DND-41 (cell line): ENCODE results near the gene NRG2.

ENCODE experiments used
- ATAC-seq: fragments of 200-7000 bp; cut with Tn5 transposase; 3 replicates; pipeline ENCODE4 v1.9.1; 2021; ENCODE audit warnings: low read depth; ENCODE audit not compliant: insufficient read depth
- DNase-seq: peaks from one replicate; pipeline ENCODE4 v3.0.0-alpha.2; 2020
- H2AFZ ChIP-seq: 2 replicates; pipeline ENCODE4 v1.6.0; 2012; ENCODE audit warnings: low read depth, low read length
- H3K27ac ChIP-seq: 2 replicates; pipeline ENCODE4 v1.5.1; 2012; ENCODE audit warnings: low read length, inconsistent platforms
- H3K27me3 ChIP-seq: fragments of 200-600 bp; sonication (generic); 2 replicates; pipeline ENCODE4 v1.6.0; 2012; ENCODE audit warnings: low read length, mild to moderate bottlenecking, inconsistent platforms; ENCODE audit not compliant: insufficient read depth, poor library complexity
- H3K36me3 ChIP-seq: 2 replicates; pipeline ENCODE4 v1.5.1; 2012; ENCODE audit warnings: low read length, inconsistent platforms; ENCODE audit not compliant: insufficient read depth
- H3K4me1 ChIP-seq: 2 replicates; pipeline ENCODE4 v1.5.1; 2012; ENCODE audit warnings: mild to moderate bottlenecking, low read length; ENCODE audit not compliant: insufficient read depth
- H3K4me2 ChIP-seq: 2 replicates; pipeline ENCODE4 v1.6.0; 2012; ENCODE audit warnings: mild to moderate bottlenecking, moderate library complexity, low read length, inconsistent platforms; ENCODE audit not compliant: insufficient read depth
- H3K4me3 ChIP-seq, 2 experiments: fragments of 200-600 bp in 1 of 2; shearing (Covaris generic) in 1 of 2; 2 replicates each; pipeline ENCODE4 v1.5.1; 2012 to 2016; ENCODE audit warnings: inconsistent platforms in 2 of 2, low read length in 2 of 2, mild to moderate bottlenecking in 2 of 2, low read depth in 1 of 2, moderate library complexity in 1 of 2
- H3K79me2 ChIP-seq: 2 replicates; pipeline ENCODE4 v1.6.0; 2012; ENCODE audit warnings: low read length, inconsistent platforms; ENCODE audit not compliant: insufficient read depth
- H3K9ac ChIP-seq: 2 replicates; pipeline ENCODE4 v1.6.0; 2012; ENCODE audit warnings: low read depth, mild to moderate bottlenecking, inconsistent platforms, low read length, moderate library complexity
- H3K9me3 ChIP-seq: 2 replicates; pipeline ENCODE4 v1.5.1; 2012; ENCODE audit warnings: low read length, moderate library complexity, mild to moderate bottlenecking, inconsistent platforms; ENCODE audit not compliant: insufficient read depth, severe bottlenecking
- H4K20me1 ChIP-seq: 2 replicates; pipeline ENCODE4 v1.6.0; 2012; ENCODE audit warnings: low read length; ENCODE audit not compliant: insufficient read depth
- EZH2 ChIP-seq: IDR thresholded peaks from 3 replicates; pipeline ENCODE4 v1.6.1; 2012; ENCODE audit warnings: borderline replicate concordance, low read depth, mild to moderate bottlenecking, moderate library complexity, low read length, inconsistent platforms; ENCODE audit not compliant: severe bottlenecking
- TF ChIP-seq, protein P1 (sequence below): IDR thresholded peaks from 2 replicates; pipeline ENCODE4 v1.5.1; 2012; ENCODE audit warnings: borderline replicate concordance, low read length, moderate library complexity, mild to moderate bottlenecking; ENCODE audit not compliant: poor library complexity, severe bottlenecking; ENCODE audit errors: extremely low read depth

The NRG2 gene

DNA sequence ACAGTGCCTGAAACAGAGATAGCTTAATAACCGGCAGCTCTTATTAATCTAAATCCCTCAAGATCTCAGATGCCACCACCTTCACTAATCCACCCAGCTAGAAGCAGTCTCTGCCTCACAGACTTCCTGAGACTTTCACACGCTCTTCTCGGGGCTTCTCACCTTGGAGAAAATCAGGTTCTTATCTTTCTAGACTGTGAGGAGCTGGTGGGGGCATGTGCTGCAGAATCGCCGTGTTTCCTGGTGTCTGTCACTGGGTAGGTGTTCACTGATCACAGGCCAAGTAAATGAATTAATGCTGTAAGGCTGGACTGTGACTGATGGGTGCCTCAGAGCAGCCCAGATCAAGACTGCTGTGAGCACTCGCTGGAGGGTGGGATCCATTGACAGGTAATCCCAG is 145.8 kb downstream of the NRG2 start:
- H3K36me3 ChIP-seq = no peaks in the 10 kb centered on the region
- no peaks in the 10 kb centered on the region for H3K4me1 ChIP-seq
- H3K4me3 ChIP-seq = no peak overlapping the region
- H3K79me2 ChIP-seq = no peaks in the 10 kb centered on the region
- no peak overlapping the region for H3K27ac ChIP-seq
- DNase-seq (no peak), ATAC-seq (no peak)
- H2AFZ ChIP-seq = no peak overlapping the region
- no peak overlapping the region for H3K4me2 ChIP-seq
- H3K27me3 ChIP-seq = peaks cover 47% of the 10 kb centered on the region
- no peaks in the 10 kb centered on the region for H3K9me3 ChIP-seq
- no peak for TF ChIP-seq EZH2
- TF ChIP-seq, protein P1, sequence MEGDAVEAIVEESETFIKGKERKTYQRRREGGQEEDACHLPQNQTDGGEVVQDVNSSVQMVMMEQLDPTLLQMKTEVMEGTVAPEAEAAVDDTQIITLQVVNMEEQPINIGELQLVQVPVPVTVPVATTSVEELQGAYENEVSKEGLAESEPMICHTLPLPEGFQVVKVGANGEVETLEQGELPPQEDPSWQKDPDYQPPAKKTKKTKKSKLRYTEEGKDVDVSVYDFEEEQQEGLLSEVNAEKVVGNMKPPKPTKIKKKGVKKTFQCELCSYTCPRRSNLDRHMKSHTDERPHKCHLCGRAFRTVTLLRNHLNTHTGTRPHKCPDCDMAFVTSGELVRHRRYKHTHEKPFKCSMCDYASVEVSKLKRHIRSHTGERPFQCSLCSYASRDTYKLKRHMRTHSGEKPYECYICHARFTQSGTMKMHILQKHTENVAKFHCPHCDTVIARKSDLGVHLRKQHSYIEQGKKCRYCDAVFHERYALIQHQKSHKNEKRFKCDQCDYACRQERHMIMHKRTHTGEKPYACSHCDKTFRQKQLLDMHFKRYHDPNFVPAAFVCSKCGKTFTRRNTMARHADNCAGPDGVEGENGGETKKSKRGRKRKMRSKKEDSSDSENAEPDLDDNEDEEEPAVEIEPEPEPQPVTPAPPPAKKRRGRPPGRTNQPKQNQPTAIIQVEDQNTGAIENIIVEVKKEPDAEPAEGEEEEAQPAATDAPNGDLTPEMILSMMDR = no peak
- no peaks in the 10 kb centered on the region for H4K20me1 ChIP-seq
- no peak overlapping the region for H3K9ac ChIP-seq

DNA sequence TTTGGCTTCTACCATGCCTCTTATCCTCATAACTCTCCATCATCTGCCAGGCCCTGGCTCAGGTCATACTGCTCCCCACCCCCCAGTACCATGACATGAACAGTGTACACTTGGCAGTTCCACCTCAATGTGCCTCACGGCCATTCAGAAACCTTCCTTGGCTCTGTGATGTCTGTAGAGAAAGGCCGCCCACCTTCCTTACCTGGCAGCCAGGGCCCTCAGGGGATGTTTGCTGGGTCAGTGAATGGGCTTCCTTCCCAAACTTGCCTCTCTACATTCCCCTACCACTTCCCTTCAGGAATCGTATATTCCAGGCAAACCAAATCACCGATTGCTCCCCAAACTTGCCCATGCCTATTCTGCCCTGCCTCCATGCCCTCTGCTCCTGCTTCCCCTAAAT is 146.4 kb downstream of the NRG2 start:
- H3K36me3 ChIP-seq = no peaks in the 10 kb centered on the region
- peaks cover 45% of the 10 kb centered on the region for H3K27me3 ChIP-seq
- no peaks in the 10 kb centered on the region for H3K9me3 ChIP-seq
- H3K9ac ChIP-seq = no peak overlapping the region
- TF ChIP-seq EZH2 = no peak
- TF ChIP-seq, protein P1 = no peak
- ATAC-seq (no peak), DNase-seq (no peak)
- H3K79me2 ChIP-seq = no peaks in the 10 kb centered on the region
- H3K4me1 ChIP-seq = no peaks in the 10 kb centered on the region
- H3K4me2 ChIP-seq = no peak overlapping the region
- H3K4me3 ChIP-seq = no peak overlapping the region
- no peak overlapping the region for H3K27ac ChIP-seq
- no peak overlapping the region for H2AFZ ChIP-seq
- no peaks in the 10 kb centered on the region for H4K20me1 ChIP-seq

DNA sequence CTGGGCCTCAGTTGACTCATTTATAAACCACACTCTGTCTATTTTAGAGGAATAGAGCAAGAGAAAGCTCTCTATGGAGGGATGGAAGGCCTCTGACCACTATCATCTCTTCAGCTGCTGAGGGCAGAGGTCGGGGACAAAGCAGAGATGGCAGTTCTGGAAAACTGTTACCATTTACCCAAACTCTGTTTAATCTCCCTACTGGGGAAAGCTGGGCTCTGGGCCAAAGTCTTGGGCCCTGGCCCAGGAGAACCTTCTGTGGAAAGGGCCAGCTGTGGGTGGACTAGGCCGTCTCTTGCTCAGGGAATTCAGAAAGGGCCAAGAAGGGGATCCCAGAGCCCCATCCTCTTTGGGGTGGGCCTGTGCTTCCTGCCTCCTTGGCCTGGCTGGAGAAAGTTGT is 147.5 kb downstream of the NRG2 start:
- Histone ChIP-seq H3K4me3 (no peak overlapping the region), H3K4me1 (no peaks in the 10 kb centered on the region), H2AFZ (no peak overlapping the region), H3K27ac (no peak overlapping the region), H3K79me2 (no peaks in the 10 kb centered on the region), H3K9me3 (no peaks in the 10 kb centered on the region), H3K27me3 (peaks cover 44% of the 10 kb centered on the region), H3K36me3 (no peaks in the 10 kb centered on the region), H3K9ac (no peak overlapping the region), H4K20me1 (no peaks in the 10 kb centered on the region), H3K4me2 (no peak overlapping the region)
- no peak for TF ChIP-seq EZH2
- TF ChIP-seq, protein P1 = no peak
- DNase-seq = no peak
- no peak for ATAC-seq

DNA sequence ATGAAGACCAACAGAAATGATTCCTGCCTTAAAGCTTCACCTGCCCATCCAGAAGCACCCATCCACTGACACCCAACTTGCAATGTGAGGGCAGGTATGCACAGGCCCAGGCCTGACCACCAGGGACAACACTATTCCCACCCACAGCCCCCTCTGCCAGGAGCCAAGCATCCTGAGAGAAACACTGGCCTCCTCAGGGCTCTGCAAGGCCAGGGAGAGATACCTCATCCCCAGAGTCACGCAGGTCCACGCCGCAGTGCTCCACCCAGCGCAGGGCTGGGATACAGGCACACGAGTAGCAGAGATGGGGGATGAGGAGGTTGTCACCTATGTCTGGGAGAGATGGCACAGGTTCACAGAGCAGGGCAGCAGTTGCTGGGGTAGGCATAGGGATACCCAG is 148.1 kb downstream of the NRG2 start:
- no peaks in the 10 kb centered on the region for H3K36me3 ChIP-seq
- H3K27me3 ChIP-seq = peaks cover 41% of the 10 kb centered on the region
- no peak overlapping the region for H2AFZ ChIP-seq
- no peak overlapping the region for H3K4me3 ChIP-seq
- TF ChIP-seq, protein P1 = no peak
- TF ChIP-seq EZH2 = no peak
- H3K27ac ChIP-seq = no peak overlapping the region
- H3K9ac ChIP-seq = no peak overlapping the region
- H3K79me2 ChIP-seq = no peaks in the 10 kb centered on the region
- no peaks in the 10 kb centered on the region for H3K4me1 ChIP-seq
- no peak for ATAC-seq
- H3K4me2 ChIP-seq = no peak overlapping the region
- H3K9me3 ChIP-seq = no peaks in the 10 kb centered on the region
- DNase-seq = no peak
- no peaks in the 10 kb centered on the region for H4K20me1 ChIP-seq
